ENCODE measurements around the gene ZFYVE21.

Gene ZFYVE21

GRCh38 chr14:103715052-103716000 is at the start of gene ZFYVE21, which contains the start of gene XRCC3:
Gene ZFYVE21, plus strand, starts transcription at chr14:103715810. Its CDS starts 32 bp downstream, at chr14:103715842.
Gene XRCC3, minus strand, starts transcription at chr14:103715451. Its CDS starts 4,364 bp downstream, at chr14:103711087.
- Histone ChIP-seq H3K4me3 (IDR thresholded peaks at IDR 0.05; ENCODE audit: insufficient read depth, low read depth, low read length) (no peak within 1 kb of the TSS), H3K27ac (peak within 1 kb of the TSS; percentile 77), H4K20me1 (ENCODE audit: insufficient read depth) (no peaks in the 10 kb centered on the region), H3K79me2 (ENCODE audit: insufficient read depth, low read depth) (peaks cover 15% of the 10 kb centered on the region; the same call in 1 of the 2 replicates), H3K27me3 (ENCODE audit: insufficient read depth, low read depth) (no peaks in the 10 kb centered on the region), H3K9ac (peak within 1 kb of the TSS; percentile 89), H3K4me2 (peak within 1 kb of the TSS; percentile 63), H2AFZ (ENCODE audit: low read depth) (0 out of 2 replicates have a peak within 1 kb of the TSS, but pooled peaks have one; percentile 2), H3K4me1 (ENCODE audit: low read depth, poor library complexity, severe bottlenecking) (no peaks in the 10 kb centered on the region), H3K36me3 (ENCODE audit: insufficient read depth) (no peaks in the 10 kb centered on the region)
- no peak for TF ChIP-seq CTCF (conservative IDR thresholded peaks at IDR 0.05; ENCODE audit: low read depth, low read length)

- no peaks in the 10 kb centered on the region for H4K20me1 ChIP-seq (ENCODE audit: insufficient read depth)
- no peak overlapping the region for H3K4me2 ChIP-seq
Measured at GRCh38 chr14:103667671-103668070, 47.9 kb upstream of the ZFYVE21 start.

GRCh38 chr14:103668117-103668516 is 47.5 kb upstream of the ZFYVE21 start:
- no peak overlapping the region for H3K9ac ChIP-seq
- no peak overlapping the region for H2AFZ ChIP-seq (ENCODE audit: low read depth)
- H3K36me3 ChIP-seq (ENCODE audit: insufficient read depth), result no peaks in the 10 kb centered on the region
- H3K4me2 ChIP-seq, result no peak overlapping the region
- no peak overlapping the region for H3K27ac ChIP-seq
- H3K4me1 ChIP-seq (ENCODE audit: low read depth, poor library complexity, severe bottlenecking), result no peaks in the 10 kb centered on the region
- H3K27me3 ChIP-seq (ENCODE audit: insufficient read depth, low read depth), result no peaks in the 10 kb centered on the region
- no peaks in the 10 kb centered on the region for H4K20me1 ChIP-seq (ENCODE audit: insufficient read depth)
- H3K79me2 ChIP-seq (ENCODE audit: insufficient read depth, low read depth), result no peaks in the 10 kb centered on the region
- TF ChIP-seq CTCF (conservative IDR thresholded peaks at IDR 0.05; ENCODE audit: low read depth, low read length), result no peak
- H3K4me3 ChIP-seq (IDR thresholded peaks at IDR 0.05; ENCODE audit: insufficient read depth, low read depth, low read length), result no peak overlapping the region

More at GRCh38 chr14:103667671-103668070, 47.9 kb upstream of the ZFYVE21 start:
- no peak overlapping the region for H3K4me3 ChIP-seq (IDR thresholded peaks at IDR 0.05; ENCODE audit: insufficient read depth, low read depth, low read length)
- H3K36me3 ChIP-seq (ENCODE audit: insufficient read depth), result no peaks in the 10 kb centered on the region
- no peak overlapping the region for H3K9ac ChIP-seq
- no peak for TF ChIP-seq CTCF (conservative IDR thresholded peaks at IDR 0.05; ENCODE audit: low read depth, low read length)
- H3K27ac ChIP-seq, result no peak overlapping the region
- H2AFZ ChIP-seq (ENCODE audit: low read depth), result no peak overlapping the region
- no peaks in the 10 kb centered on the region for H3K4me1 ChIP-seq (ENCODE audit: low read depth, poor library complexity, severe bottlenecking)
- H3K27me3 ChIP-seq (ENCODE audit: insufficient read depth, low read depth), result no peaks in the 10 kb centered on the region
- no peaks in the 10 kb centered on the region for H3K79me2 ChIP-seq (ENCODE audit: insufficient read depth, low read depth)

- no peak for TF ChIP-seq CTCF (conservative IDR thresholded peaks at IDR 0.05; ENCODE audit: low read depth, low read length)
- Histone ChIP-seq H3K4me1 (ENCODE audit: low read depth, poor library complexity, severe bottlenecking) (no peaks in the 10 kb centered on the region), H3K27me3 (ENCODE audit: insufficient read depth, low read depth) (no peaks in the 10 kb centered on the region), H3K36me3 (ENCODE audit: insufficient read depth) (no peaks in the 10 kb centered on the region), H3K27ac (no peak overlapping the region), H3K4me3 (IDR thresholded peaks at IDR 0.05; ENCODE audit: insufficient read depth, low read depth, low read length) (no peak overlapping the region), H3K9ac (no peak overlapping the region), H3K79me2 (ENCODE audit: insufficient read depth, low read depth) (no peaks in the 10 kb centered on the region), H4K20me1 (ENCODE audit: insufficient read depth) (no peaks in the 10 kb centered on the region), H2AFZ (ENCODE audit: low read depth) (no peak overlapping the region), H3K4me2 (no peak overlapping the region)
Measured at GRCh38 chr14:103669370-103669769, 46.2 kb upstream of the ZFYVE21 start.

Measured in KMS-11 (cell line).